Uterus (tissue), 2 donors: ENCODE results near the gene ZFP2.

Experiments used
- POLR2A ChIP-seq, 2 donors: fragments of 450-650 bp; IDR thresholded peaks; one replicate each; pipeline ENCODE4 v1.6.1; 2016; ENCODE audit warnings: antibody characterized with exemption in 2 of 2, mild to moderate bottlenecking in 1 of 2, moderate library complexity in 1 of 2
- TF ChIP-seq, protein P1 (sequence below), 4 experiments: fragments of 200-600 bp in 2 of 4; fragments of 450-650 bp in 2 of 4; sonication (generic) in 2 of 4; IDR thresholded peaks; one replicate each; pipeline ENCODE4 v1.5.1; 2016 to 2019; ENCODE audit warnings: antibody characterized with exemption in 4 of 4, mild to moderate bottlenecking in 2 of 4, moderate library complexity in 1 of 4

DNA sequence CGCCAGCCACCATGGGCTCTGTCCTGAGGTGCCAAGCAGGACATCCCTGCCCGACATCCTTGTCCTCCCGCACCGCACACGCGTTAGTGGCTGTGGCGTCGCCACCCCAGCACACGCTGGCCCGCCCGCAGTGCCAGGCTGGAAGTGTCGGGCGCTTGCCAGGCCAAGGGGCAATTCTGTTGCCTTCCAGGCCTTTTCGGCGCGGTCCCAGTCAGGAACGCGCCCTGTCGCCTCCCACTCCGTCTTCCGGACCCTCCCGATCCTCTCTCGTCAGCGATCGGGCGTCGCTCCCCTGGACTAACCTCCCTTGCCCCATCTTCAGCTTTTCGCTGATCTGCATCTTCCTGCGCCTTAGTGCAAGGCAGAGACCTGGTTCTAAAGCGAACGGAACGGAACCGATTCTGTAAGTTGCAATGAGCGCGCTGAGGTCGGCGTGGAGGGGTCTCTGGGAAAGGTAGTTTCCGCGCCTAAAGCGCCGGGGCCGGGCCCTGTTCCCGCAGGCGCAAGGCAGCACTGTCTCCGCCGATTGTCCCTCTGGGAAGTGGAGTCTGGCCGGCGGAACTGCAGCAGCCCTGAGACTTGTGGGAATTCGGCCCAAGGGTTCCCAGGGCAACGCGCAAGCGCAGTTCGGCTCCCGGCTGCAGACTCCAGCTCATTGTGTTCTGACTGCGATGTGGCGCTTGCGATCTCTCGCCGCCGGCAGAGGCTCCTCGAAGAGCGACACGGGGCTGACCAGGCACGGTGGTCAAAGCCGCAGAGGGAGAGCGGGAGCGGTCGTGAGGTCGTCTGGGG is 45.1 kb downstream of the ZFP2 start, which contains the start of gene ZNF454:
- TF ChIP-seq, protein P1, sequence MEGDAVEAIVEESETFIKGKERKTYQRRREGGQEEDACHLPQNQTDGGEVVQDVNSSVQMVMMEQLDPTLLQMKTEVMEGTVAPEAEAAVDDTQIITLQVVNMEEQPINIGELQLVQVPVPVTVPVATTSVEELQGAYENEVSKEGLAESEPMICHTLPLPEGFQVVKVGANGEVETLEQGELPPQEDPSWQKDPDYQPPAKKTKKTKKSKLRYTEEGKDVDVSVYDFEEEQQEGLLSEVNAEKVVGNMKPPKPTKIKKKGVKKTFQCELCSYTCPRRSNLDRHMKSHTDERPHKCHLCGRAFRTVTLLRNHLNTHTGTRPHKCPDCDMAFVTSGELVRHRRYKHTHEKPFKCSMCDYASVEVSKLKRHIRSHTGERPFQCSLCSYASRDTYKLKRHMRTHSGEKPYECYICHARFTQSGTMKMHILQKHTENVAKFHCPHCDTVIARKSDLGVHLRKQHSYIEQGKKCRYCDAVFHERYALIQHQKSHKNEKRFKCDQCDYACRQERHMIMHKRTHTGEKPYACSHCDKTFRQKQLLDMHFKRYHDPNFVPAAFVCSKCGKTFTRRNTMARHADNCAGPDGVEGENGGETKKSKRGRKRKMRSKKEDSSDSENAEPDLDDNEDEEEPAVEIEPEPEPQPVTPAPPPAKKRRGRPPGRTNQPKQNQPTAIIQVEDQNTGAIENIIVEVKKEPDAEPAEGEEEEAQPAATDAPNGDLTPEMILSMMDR (IDR thresholded peaks at IDR 0.05): no peak
- TF ChIP-seq POLR2A (IDR thresholded peaks at IDR 0.05): peak in 1 of 2 donors; percentile 41
